ENCODE data around the gene SORCS2. TPM values are rescaled to one million over a fixed set of nuclear protein-coding genes. Genes with fewer than 3 reads are reported as not detected.

SORCS2 gene
- total and polyA plus RNA-seq, 2 of the 8 experiments (the other 6 are each of a cell fraction or from before 2014, with no cell fraction given): 0.36 to 1.8 TPM

DNA sequence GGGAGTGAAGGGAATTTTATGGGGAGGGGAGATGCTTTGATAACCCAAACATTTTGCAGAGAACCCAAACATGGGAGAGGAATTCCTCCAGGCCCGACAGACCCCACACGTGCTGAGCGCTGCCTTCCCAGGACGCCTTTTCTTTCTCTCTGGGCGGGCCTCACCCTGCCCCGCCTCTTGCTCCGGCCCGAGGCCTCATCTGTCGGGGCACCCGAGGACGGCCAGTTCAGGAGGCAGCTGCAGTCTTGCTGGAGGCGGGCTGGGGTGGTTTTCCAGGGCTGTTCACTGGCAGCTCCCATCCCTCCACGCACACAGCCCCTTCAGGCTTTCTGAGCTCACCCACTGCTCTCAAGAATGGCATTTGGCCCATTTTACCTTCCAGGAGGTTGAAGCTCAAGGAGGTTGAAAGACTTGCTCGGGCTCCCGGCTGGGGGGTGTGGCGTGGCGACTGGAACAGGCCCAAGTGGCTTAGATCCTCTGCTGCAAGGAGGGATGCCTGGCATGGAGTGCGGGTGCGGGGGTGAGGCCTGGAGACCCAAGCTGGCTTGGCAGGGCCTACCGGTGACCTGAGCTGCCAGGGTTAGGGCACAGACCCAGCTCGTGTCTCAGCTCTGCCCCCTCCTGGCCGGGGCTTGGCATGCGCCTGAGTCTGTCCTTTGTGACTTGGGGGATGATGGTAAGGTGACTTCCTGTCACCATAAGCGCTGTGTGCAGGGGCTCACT is 143.2 kb downstream of the SORCS2 start:
- DNase-seq (ENCODE audit: low read depth in 1 of 2, low spot score in 2 of 2) (peak; percentile 53 to 98), FAIRE-seq (peak; percentile 32)
- Histone ChIP-seq H4K20me1 (replicated peaks in 1 of 2; ENCODE audit: control insufficient read depth in 1 of 2, insufficient read depth in 2 of 2, low read length in 2 of 2) (peaks cover 0 to 4% of the 10 kb centered on the region in 2 experiments), H3K36me3 (ENCODE audit: control insufficient read depth in 2 of 4, insufficient read depth in 4 of 4, low read length in 3 of 4) (no peaks in the 10 kb centered on the region), H3K56ac (replicated peaks; ENCODE audit: insufficient read length, low read depth, low read length) (no peak overlapping the region), H2BK20ac (ENCODE audit: low read length) (no peak overlapping the region), H3K4ac (replicated peaks; ENCODE audit: insufficient read length, low read depth, low read length) (no peak overlapping the region), H3K4me2 (ENCODE audit: insufficient read depth in 1 of 2, low read depth in 2 of 2, low read length in 2 of 2) (no peak overlapping the region), H3K9ac (replicated peaks in 1 of 4; ENCODE audit: extremely low read depth in 1 of 4, low read depth in 3 of 4, low read length in 3 of 4) (no peak overlapping the region), H2AK5ac (ENCODE audit: low read depth, low read length) (no peak overlapping the region), H3K9me3 (ENCODE audit: insufficient read depth in 2 of 2, low read depth in 1 of 2, low read length in 1 of 2) (peaks cover 4 to 8% of the 10 kb centered on the region in 2 experiments; a peak in 2 of 4 replicates), H2BK15ac (ENCODE audit: low read length) (no peak overlapping the region), H3K18ac (ENCODE audit: extremely low read depth, low read length) (no peak overlapping the region), H4K5ac (ENCODE audit: insufficient read length, low read depth, low read length) (peak overlapping the region; percentile 54), H3K23ac (ENCODE audit: insufficient read length) (no peak overlapping the region), H3K4me1 (replicated peaks in 1 of 4; ENCODE audit: control insufficient read depth in 3 of 4, insufficient read depth in 4 of 4, low read length in 3 of 4) (peaks cover 0 to 6% (median 4%) of the 10 kb centered on the region in 4 experiments; a peak in 4 of 7 replicates), H3K23me2 (ENCODE audit: low read depth, low read length) (peaks cover 7% of the 10 kb centered on the region; the same call in 1 of the 2 replicates), H3K14ac (ENCODE audit: insufficient read length) (no peak overlapping the region), H3K79me2 (ENCODE audit: control insufficient read depth in 1 of 2, insufficient read depth in 2 of 2, low read length in 2 of 2) (no peaks in the 10 kb centered on the region), H2AFZ (ENCODE audit: low read length) (no peak overlapping the region), H4K91ac (replicated peaks; ENCODE audit: insufficient read length, low read length) (peak overlapping the region; percentile 83), H3K4me3 (ENCODE audit: extremely low read depth in 1 of 4, insufficient read depth in 2 of 4, low read depth in 3 of 4, low read length in 4 of 4) (no peak overlapping the region), H2BK120ac (replicated peaks; ENCODE audit: low read depth, low read length) (no peak overlapping the region), H3K27ac (ENCODE audit: low read depth, low read length) (no peak overlapping the region), H2BK12ac (ENCODE audit: low read depth, low read length) (no peak overlapping the region), H4K8ac (ENCODE audit: extremely low read depth, insufficient read depth, low read length) (peak overlapping the region; percentile 69; the same call in 1 of the 2 replicates), H3K27me3 (replicated peaks in 1 of 4; ENCODE audit: control insufficient read depth in 3 of 4, extremely low read depth in 1 of 4, insufficient read depth in 3 of 4, low read length in 3 of 4) (no peaks in the 10 kb centered on the region; a peak in 1 of 7 replicates), H3K79me1 (ENCODE audit: low read depth, low read length) (no peaks in the 10 kb centered on the region), H2BK5ac (ENCODE audit: low read depth, low read length) (no peak overlapping the region)
- CTCF ChIA-PET (ENCODE audit: partially characterized antibody): interaction anchor here (0.6 to 9.5 kb wide), 61 partner anchors 10 to 846 kb away, joined by 3 to 80 read pairs (median 4); partner anchors contain the start of gene SORCS2
- TF ChIP-seq, protein P1, sequence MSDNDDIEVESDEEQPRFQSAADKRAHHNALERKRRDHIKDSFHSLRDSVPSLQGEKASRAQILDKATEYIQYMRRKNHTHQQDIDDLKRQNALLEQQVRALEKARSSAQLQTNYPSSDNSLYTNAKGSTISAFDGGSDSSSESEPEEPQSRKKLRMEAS (IDR thresholded peaks at IDR 0.05): peak; percentile 38
- TF ChIP-seq RAD21 (IDR thresholded peaks at IDR 0.05 in 1 of 2, conservative IDR thresholded peaks at IDR 0.05 in 1 of 2; ENCODE audit: low read depth in 2 of 2, low read length in 2 of 2) (peak; percentile 84 to 91), SIRT6 (IDR thresholded peaks at IDR 0.05; ENCODE audit: low read length) (no peak)
- TF ChIP-seq, protein P2, sequence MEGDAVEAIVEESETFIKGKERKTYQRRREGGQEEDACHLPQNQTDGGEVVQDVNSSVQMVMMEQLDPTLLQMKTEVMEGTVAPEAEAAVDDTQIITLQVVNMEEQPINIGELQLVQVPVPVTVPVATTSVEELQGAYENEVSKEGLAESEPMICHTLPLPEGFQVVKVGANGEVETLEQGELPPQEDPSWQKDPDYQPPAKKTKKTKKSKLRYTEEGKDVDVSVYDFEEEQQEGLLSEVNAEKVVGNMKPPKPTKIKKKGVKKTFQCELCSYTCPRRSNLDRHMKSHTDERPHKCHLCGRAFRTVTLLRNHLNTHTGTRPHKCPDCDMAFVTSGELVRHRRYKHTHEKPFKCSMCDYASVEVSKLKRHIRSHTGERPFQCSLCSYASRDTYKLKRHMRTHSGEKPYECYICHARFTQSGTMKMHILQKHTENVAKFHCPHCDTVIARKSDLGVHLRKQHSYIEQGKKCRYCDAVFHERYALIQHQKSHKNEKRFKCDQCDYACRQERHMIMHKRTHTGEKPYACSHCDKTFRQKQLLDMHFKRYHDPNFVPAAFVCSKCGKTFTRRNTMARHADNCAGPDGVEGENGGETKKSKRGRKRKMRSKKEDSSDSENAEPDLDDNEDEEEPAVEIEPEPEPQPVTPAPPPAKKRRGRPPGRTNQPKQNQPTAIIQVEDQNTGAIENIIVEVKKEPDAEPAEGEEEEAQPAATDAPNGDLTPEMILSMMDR (IDR thresholded peaks at IDR 0.05; ENCODE audit: control extremely low read depth in 1 of 3, insufficient read depth in 1 of 3, low read depth in 1 of 3, low read length in 3 of 3): peak in 2 of 3 experiments; percentile 87 to 97; a peak in 3 of 4 replicates
- 46% methylated on average over 21 of the region's 24 CpGs; no CpG with 5 or more reads in 1 of the 2 experiments for WGBS, 2 experiments (ENCODE audit: extremely low coverage in 1 of 2, insufficient coverage in 1 of 2, insufficient read length in 1 of 2, insufficient replicate concordance in 2 of 2, low coverage in 1 of 2, low lambda C conversion rate in 2 of 2, missing lambda C conversion rate in 1 of 2)
- POLR2A ChIA-PET (ENCODE audit: partially characterized antibody): no interaction called here
